Fibroblast of upper back skin (primary cell): ENCODE measurements around the gene RIMBP2.
"Not testable (repeated sequence)": the region's sequence is repeated elsewhere in the genome, so short reads cannot be mapped to it uniquely, and the experiment has no call there.

ENCODE experiments used
- DNase-seq: peaks from one replicate; pipeline ENCODE4 v3.0.0-alpha.2; 2013

The RIMBP2 gene

DNA sequence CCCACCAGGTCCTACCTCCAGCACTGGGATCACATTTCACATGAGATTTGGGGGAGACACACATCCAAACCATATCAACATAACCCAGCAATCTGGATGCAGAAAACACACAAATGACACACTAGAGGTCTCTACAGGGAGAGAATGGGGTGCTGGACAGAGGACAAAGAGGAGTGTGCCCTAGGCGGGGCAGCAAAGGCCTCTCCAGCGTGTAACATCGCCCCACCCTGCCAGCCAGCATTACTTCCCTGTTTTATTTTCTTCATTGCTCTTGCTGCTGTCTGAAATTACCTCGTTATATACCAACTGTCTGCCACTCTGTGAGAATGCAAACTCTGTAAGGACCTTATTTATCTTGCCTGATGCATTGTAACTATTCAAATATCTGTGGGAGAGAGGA, 61.1 kb downstream of the RIMBP2 start:
- no peak for DNase-seq

DNA sequence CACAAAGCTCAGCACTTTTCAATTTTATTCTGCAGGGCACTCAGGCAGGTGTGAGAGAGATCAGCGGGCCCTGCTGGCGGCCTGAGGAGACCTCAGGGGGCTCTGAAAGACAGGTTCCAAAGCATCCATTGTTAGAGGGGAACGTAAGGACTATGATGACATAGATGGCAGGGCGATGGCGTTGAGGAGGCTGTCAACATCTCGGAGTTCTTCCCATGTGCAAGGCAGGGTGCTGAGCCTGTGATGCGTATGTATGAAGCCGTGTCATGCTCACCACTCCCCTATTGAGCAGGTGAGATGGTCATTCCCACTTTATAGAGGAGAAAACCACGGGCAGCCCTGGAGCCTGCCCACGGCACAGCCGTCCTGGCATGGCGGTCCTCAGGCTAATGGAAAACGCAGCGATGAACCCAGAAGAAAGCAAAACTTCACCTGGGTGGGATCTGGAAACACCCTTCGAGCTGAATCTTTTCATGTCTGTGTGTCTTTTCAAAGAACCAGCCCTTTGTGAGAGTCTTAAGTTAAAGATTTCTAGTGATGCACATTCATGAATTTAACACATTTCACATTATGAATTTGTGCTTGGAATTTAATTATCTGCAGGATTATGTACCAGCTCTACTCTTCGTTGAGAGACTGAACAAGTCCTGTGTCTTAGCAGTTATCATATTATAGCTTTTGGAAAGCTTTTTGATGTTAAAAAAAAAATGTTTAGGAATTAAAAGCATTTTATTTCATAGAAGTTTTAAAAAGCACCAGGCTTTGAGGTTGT, 64.7 kb downstream of the RIMBP2 start:
- DNase-seq, result no peak

- no peak for DNase-seq
These were observed 66.0 kb downstream of the RIMBP2 start for GRCh38 chr12:130650131-130650530.

DNA sequence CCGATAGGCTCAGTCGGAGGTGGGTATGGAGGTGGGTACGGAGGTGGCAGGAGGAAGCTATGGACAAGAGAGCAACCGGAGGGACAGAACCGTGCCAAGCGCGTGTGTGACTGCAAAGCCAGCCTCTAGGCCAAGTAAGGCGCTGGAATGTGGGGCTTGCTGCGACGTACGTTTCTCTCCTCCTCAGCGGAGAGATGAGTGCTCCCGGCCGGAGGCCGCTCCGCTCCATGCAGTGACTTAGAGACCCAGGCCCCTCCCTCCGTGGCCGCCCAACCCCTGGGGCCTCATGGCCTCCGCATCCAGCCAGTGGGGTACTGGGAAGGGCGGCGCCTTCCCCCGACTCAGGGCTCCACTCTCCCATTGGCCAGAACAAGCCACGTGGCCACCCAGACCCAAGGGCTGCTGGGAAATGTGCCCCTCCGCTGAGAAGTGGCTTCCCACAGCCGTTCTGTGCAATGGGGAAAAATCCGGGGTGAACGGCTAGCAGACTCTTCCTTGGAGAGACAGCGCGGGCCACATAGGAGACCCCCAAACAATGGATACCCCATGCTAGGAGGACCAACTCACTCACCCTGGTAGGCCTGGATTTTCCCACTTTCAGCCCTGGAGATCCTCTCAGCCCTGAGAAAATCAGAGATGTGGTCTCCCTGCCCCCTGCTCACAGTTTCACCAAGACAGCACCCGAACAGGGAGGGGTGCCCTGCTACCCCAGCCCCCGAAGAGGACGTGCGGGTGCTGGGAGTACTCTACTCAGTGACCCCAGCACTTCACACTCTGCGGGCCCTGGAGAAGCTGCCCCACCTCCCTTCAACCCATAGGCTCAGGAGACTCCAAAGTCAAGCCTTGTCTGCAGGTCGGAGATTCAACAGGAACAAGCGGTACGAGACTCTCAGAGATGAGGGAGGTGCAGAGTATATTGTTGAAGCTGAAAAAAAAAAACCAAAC, 66.7 kb downstream of the RIMBP2 start:
- DNase-seq, result no peak

GRCh38 chr12:130647814-130648213, 68.3 kb downstream of the RIMBP2 start:
- no peak for DNase-seq

DNA sequence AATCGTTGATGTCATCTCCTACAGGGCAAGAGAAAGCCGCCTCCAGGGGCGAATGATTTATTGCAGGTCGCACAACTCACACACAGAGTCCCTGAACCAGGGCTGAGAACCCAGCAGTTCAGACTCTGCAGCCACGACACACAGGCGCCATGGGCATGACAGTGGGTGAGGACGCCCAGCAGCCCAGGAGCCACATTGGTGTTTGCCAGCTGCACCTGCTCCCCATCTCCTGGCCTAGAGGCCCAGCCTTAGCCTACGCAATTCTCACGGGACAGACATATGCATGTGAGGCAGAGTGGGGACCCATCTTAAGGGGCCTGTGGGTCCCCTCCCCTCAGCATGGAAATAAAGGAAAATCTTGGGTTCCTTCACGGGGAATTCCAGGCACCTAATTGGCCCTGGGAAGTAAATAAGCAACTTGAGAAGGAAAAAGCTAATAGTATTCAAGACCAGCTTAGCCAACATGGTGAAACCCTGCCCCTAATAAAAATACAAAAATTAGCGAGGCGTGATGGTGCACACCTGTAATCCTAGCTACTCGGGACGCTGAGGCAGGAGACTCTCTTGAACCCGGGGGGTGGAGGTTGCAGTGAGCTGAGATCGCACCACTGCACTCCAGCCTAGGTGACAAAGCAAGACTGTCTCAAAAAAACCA, 69.3 kb downstream of the RIMBP2 start:
- no peak for DNase-seq

GRCh38 chr12:130646191-130646590, 69.9 kb downstream of the RIMBP2 start:
- not testable (repeated sequence) for DNase-seq

GRCh38 chr12:130645751-130646150, 70.3 kb downstream of the RIMBP2 start:
- DNase-seq, result no peak

DNA sequence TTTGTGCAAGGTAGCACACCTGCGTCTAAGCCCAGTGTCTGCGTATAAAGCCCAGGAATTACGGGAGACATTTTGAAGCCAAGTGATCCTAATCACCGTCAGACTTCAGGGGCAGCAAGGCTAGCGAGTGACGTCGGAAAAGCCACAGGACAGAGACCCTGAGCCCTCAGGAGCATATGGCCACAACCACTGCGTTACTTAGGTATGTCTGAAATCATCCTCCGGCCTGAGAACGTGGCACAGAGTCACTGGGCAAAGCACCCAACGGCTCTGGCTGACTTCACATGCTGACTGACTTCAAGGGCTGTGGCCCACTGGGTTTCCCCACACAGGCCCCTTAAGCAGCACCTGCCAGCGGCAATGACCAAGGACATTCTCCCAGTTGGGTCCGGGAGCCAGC, 71.5 kb downstream of the RIMBP2 start:
- DNase-seq, result no peak

GRCh38 chr12:130644146-130644545, 72.0 kb downstream of the RIMBP2 start:
- DNase-seq, result no peak

DNA sequence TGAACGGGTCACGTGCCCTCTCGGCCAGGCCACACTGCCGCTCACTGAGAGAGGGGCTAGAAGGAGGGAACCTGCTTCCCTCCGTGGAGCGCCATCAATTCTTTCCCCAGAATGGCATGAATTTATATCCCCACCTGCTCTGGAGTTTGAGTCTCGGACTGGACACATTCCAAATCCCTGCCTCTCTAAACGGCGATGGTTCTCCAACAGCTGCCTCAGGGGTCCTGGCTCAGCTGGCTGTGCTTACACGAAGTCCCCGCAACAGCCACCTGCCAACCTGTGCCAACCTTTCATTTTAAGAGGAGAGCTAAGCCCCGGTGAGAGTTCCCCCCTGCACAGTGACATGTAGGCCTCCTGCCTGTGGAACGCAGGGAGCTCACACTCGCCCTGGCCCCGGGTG, 73.2 kb downstream of the RIMBP2 start:
- DNase-seq, result no peak

DNA sequence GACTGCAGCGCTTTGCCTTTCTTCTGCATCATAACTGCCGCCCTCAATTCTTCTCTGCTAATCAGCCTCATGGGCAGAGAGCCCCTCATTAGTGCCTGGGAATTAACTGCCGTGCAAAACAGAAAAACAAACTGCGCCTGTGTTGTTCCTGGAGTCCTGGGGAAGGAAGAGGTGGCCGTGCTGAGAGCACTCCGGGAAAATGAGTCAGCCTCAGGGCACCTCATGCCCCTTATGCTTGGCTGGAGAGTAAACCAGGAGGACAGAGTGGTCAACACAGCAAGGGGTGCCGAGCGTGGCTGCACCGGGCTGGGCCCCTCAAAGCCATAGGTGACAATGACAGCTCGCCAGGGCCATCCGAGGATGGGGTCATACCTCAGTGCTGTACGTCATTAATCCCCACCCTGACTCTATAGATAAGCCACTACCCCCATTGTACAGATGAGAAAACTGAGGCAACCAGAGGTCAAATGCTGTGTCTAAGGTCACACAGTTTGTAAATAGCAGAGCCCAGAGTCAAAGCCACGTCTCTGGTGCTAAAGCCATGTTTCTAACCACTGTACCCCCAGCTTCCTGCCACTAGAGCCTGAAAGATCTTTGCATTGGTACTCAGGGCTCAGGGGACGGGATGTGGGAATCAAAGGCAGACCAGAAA, 74.4 kb downstream of the RIMBP2 start:
- DNase-seq, result no peak

- DNase-seq, result no peak
These were observed 75.2 kb downstream of the RIMBP2 start for GRCh38 chr12:130640901-130641300.

- DNase-seq, result no peak
These were observed 75.6 kb downstream of the RIMBP2 start for GRCh38 chr12:130640496-130640895.

- DNase-seq, result no peak
These were observed 76.3 kb downstream of the RIMBP2 start for GRCh38 chr12:130639476-130640424.

GRCh38 chr12:130636370-130636769, 79.7 kb downstream of the RIMBP2 start:
- no peak for DNase-seq

DNA sequence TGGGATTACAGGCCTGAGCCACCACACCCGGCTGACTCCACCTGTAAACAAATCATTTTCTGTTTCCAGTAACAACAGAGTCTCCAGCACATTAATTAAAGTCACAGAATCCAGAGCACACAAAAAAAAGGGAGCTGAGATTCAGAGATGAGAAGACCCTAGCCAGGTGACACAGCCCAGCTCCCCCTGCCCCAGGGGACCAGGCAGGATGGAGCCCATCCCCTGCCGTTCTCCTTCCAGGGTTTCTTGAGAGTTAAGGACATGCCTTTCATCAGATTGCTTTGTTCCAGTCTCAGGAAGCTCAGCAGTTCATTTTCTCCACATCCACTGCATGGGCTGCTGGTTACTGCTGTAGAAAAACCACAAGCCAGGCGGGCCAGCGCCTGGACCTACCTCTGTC, 81.2 kb downstream of the RIMBP2 start:
- DNase-seq, result no peak

GRCh38 chr12:130633771-130634170, 82.3 kb downstream of the RIMBP2 start:
- DNase-seq, result no peak

GRCh38 chr12:130632642-130633041, 83.5 kb downstream of the RIMBP2 start:
- DNase-seq, result no peak

DNA sequence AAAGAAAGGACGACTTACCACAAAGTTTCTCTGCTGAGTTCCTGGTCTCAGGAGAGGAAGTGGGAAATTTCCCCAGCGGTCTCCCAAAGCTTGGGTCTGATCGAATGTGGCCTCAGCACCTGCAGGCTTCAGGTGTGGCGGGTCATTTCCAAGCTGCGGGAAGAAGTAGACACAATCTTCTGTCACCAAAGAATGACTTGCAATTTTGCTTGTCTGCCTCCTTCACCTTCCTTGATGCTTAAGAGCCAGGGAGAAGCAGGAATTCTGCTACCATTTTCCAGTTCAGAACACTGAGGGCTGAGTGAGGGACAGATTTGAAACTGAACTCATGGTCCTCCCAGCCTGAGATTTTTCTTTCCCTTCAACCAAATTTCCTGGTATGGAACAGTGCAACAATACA, 87.8 kb downstream of the RIMBP2 start:
- no peak for DNase-seq

- no peak for DNase-seq
These were observed 88.9 kb downstream of the RIMBP2 start for GRCh38 chr12:130627175-130627574.

GRCh38 chr12:130626601-130627000, 89.5 kb downstream of the RIMBP2 start:
- no peak for DNase-seq
